Measurements from ENCODE around the gene UTP4.
A peak's percentile ranks its signal among the peaks of the same experiment; 100 is the strongest.

The UTP4 gene

GRCh38 chr16:69166221-69166833 is 33.9 kb downstream of the UTP4 start:
- peak; percentile 87 for DNase-seq (ENCODE audit: low spot score)
- Mint-ChIP-seq H3K9me3 (no peaks in the 10 kb centered on the region), H3K4me1 (ENCODE audit: low read depth) (peaks cover 32% of the 10 kb centered on the region), H3K36me3 (ENCODE audit: low read depth) (peaks cover 56% of the 10 kb centered on the region), H3K4me3 (peak overlapping the region; percentile 42), H3K27ac (peak overlapping the region; percentile 74), H3K27me3 (ENCODE audit: low read depth) (no peaks in the 10 kb centered on the region)

DNA sequence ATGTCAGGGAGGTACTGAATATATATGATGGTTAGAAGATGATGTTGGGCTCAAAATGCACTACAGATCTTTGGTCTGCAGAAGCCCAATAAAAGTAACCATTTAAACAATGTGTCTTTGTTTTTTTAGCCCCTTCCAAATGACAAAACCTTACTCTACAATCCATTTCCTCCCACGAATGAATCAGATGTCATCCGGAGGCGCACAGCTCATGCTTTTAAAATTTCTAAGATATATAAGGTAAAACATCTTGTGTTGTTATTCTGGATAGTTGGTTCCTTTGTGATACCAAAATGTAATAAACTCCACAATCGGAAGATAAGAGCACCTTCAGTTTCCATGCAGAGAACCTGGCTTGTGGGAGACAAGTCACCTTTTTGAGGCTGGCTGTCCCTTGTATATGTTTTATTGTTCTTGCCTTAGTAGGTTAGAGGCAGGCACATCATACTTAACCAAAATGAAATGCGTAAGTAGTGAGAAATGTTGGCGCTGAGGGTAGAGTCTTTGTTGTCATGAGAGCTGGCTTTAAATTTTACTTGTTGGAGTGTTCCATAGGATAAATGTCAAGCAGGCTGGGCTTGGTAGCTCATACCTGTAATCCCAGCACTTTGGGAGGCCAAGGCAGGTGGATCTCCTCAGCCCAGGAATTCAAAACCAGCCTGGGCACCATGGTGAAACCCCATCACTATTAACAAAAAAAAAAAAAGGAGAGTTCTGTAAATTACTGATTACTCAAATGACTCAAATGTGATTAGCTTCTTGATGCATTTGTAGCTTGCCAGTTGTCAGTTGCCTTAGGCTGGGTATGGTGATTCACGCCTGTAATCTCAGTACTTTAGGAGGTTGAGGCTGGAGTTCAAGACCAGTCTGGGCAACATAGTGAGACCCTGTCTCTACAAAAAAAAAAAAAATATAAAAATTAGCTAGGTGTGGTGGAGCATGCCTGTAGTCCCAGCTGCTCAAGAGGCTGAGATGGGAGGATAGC is 34.8 kb downstream of the UTP4 start:
- Mint-ChIP-seq H3K36me3 (ENCODE audit: low read depth) (peaks cover 55% of the 10 kb centered on the region), H3K4me1 (ENCODE audit: low read depth) (peaks cover 32% of the 10 kb centered on the region), H3K27me3 (ENCODE audit: low read depth) (no peaks in the 10 kb centered on the region), H3K9me3 (no peaks in the 10 kb centered on the region), H3K27ac (peak overlapping the region; percentile 74), H3K4me3 (peak overlapping the region; percentile 42)
- no peak for DNase-seq (ENCODE audit: low spot score)

GRCh38 chr16:69169051-69169450 is 36.6 kb downstream of the UTP4 start:
- no peak for DNase-seq (ENCODE audit: low spot score)
- H3K27ac Mint-ChIP-seq, result no peak overlapping the region
- peaks cover 36% of the 10 kb centered on the region for H3K4me1 Mint-ChIP-seq (ENCODE audit: low read depth)
- peaks cover 49% of the 10 kb centered on the region for H3K36me3 Mint-ChIP-seq (ENCODE audit: low read depth)
- no peak overlapping the region for H3K4me3 Mint-ChIP-seq
- H3K9me3 Mint-ChIP-seq, result no peaks in the 10 kb centered on the region
- H3K27me3 Mint-ChIP-seq (ENCODE audit: low read depth), result no peaks in the 10 kb centered on the region

- H3K9me3 Mint-ChIP-seq, result no peaks in the 10 kb centered on the region
- H3K27ac Mint-ChIP-seq, result peak overlapping the region; percentile 6
- peaks cover 36% of the 10 kb centered on the region for H3K4me1 Mint-ChIP-seq (ENCODE audit: low read depth)
- no peak for DNase-seq (ENCODE audit: low spot score)
- H3K27me3 Mint-ChIP-seq (ENCODE audit: low read depth), result no peaks in the 10 kb centered on the region
- no peak overlapping the region for H3K4me3 Mint-ChIP-seq
- peaks cover 47% of the 10 kb centered on the region for H3K36me3 Mint-ChIP-seq (ENCODE audit: low read depth)
These were observed 37.3 kb downstream of the UTP4 start for GRCh38 chr16:69169607-69170352.

GRCh38 chr16:69171325-69172084 is 39.1 kb downstream of the UTP4 start:
- no peak overlapping the region for H3K27ac Mint-ChIP-seq
- no peak for DNase-seq (ENCODE audit: low spot score)
- H3K4me1 Mint-ChIP-seq (ENCODE audit: low read depth), result peaks cover 25% of the 10 kb centered on the region
- peaks cover 39% of the 10 kb centered on the region for H3K36me3 Mint-ChIP-seq (ENCODE audit: low read depth)
- H3K9me3 Mint-ChIP-seq, result no peaks in the 10 kb centered on the region
- H3K4me3 Mint-ChIP-seq, result no peak overlapping the region
- H3K27me3 Mint-ChIP-seq (ENCODE audit: low read depth), result no peaks in the 10 kb centered on the region

DNA sequence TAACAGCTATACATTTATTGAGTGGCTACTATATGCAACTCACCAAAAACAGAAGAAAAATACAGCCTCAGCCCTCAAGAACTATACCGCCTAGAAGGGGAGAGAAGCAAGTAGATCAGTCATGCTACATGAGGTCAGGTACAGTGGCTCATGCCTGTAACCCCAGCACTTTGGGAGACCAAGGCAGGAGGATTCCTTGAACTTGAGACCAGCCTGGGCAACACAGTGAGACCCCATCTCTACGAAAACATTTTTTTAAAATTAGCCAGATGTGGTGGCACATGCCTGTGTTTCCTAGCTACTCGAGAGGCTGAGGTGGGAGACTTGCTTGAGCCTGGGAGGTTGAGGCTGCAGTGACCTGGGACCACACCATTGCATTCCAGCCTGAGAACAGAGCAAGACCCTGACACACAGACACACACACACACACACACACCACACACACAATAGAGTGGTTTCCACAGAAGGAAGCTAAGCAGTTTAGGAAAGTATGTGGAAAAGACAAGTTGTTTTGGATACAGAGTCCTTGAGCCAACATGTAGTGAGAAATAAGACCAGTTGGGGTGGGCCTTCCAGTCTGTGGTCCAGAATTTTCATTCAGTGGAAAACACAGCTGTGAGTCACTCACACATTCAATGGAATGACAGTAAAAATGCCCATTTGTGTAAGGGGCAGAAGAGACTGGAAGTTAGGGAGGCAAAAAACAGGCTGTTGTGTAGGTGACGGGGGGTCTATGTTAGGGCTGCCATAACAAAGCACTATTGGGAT is 43.8 kb downstream of the UTP4 start:
- Mint-ChIP-seq H3K27me3 (ENCODE audit: low read depth) (no peaks in the 10 kb centered on the region), H3K27ac (no peak overlapping the region), H3K4me1 (ENCODE audit: low read depth) (peaks cover 7% of the 10 kb centered on the region), H3K4me3 (no peak overlapping the region), H3K36me3 (ENCODE audit: low read depth) (peaks cover 10% of the 10 kb centered on the region), H3K9me3 (no peaks in the 10 kb centered on the region)
- DNase-seq (ENCODE audit: low spot score), result no peak

DNA sequence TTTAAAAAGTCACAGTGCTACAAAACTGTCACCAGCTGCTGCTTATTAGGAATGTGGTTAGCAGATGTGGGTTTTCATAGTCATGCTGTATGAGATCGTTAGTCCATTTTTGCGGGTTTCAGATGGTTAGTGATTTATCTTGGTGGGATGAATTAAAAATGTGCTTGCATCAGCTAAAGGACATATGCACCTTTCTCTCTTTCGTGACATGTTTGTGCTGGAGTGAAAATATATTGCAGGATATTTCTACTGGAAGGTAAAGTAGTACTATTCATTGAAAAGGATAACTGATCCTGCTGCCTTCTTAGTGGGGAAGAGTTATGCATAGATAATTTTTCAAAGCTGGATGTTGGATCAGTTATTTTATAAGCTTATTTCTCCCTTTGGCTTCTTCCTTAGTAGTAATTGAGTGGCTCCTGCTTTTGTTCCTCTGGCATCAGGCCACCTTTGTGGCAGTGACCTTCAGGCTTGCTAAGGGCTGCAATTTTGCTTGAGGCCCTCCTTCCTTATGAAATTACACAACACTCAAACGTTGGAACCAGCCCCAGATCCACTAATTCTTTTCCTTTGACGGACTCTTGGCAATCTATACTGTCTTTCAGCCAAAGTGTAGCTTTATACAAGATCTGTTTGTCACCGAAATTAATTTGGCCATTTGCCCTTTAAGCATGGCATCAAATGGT is 47.0 kb downstream of the UTP4 start:
- Mint-ChIP-seq H3K4me3 (no peak overlapping the region), H3K9me3 (no peaks in the 10 kb centered on the region), H3K27me3 (ENCODE audit: low read depth) (no peaks in the 10 kb centered on the region), H3K4me1 (ENCODE audit: low read depth) (peaks cover 3% of the 10 kb centered on the region), H3K36me3 (ENCODE audit: low read depth) (peaks cover 5% of the 10 kb centered on the region), H3K27ac (no peak overlapping the region)
- DNase-seq (ENCODE audit: low spot score), result no peak

DNA sequence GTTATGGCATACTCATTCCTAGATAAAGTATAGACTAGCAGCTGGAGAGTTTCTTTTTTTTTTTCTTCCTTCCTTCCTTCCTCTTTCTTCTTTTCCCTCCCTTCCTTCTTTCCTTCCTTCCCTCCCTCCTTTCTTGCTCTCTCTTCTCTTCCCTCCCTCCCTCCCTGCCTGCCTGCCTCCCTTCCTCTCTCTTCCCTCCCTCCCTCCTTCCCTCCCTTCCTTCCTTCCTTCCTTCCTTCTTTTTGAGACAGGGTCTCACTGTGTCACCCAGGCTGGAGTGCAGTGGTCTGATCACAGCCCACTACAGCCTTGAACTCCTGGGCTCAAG is 47.5 kb downstream of the UTP4 start:
- no peaks in the 10 kb centered on the region for H3K27me3 Mint-ChIP-seq (ENCODE audit: low read depth)

GRCh38 chr16:69182730-69183416 is 50.4 kb downstream of the UTP4 start:
- Mint-ChIP-seq H3K9me3 (no peaks in the 10 kb centered on the region), H3K27me3 (ENCODE audit: low read depth) (no peaks in the 10 kb centered on the region), H3K36me3 (ENCODE audit: low read depth) (peaks cover 5% of the 10 kb centered on the region), H3K27ac (no peak overlapping the region), H3K4me3 (no peak overlapping the region), H3K4me1 (ENCODE audit: low read depth) (peaks cover 14% of the 10 kb centered on the region)
- no peak for DNase-seq (ENCODE audit: low spot score)

More for the DNA sequence above, 47.5 kb downstream of the UTP4 start:
- Mint-ChIP-seq H3K4me3 (no peak overlapping the region), H3K36me3 (ENCODE audit: low read depth) (peaks cover 5% of the 10 kb centered on the region), H3K27ac (no peak overlapping the region), H3K4me1 (ENCODE audit: low read depth) (peaks cover 5% of the 10 kb centered on the region), H3K9me3 (no peaks in the 10 kb centered on the region)
- DNase-seq (ENCODE audit: low spot score), result no peak

GRCh38 chr16:69186642-69187445 is 54.4 kb downstream of the UTP4 start, which contains the start of gene SNTB2:
Gene SNTB2 (plus strand): TSS chr16:69187164. CDS start chr16:69187167, 3 bp downstream.
- H3K27me3 Mint-ChIP-seq (ENCODE audit: low read depth), result no peaks in the 10 kb centered on the region

DNA sequence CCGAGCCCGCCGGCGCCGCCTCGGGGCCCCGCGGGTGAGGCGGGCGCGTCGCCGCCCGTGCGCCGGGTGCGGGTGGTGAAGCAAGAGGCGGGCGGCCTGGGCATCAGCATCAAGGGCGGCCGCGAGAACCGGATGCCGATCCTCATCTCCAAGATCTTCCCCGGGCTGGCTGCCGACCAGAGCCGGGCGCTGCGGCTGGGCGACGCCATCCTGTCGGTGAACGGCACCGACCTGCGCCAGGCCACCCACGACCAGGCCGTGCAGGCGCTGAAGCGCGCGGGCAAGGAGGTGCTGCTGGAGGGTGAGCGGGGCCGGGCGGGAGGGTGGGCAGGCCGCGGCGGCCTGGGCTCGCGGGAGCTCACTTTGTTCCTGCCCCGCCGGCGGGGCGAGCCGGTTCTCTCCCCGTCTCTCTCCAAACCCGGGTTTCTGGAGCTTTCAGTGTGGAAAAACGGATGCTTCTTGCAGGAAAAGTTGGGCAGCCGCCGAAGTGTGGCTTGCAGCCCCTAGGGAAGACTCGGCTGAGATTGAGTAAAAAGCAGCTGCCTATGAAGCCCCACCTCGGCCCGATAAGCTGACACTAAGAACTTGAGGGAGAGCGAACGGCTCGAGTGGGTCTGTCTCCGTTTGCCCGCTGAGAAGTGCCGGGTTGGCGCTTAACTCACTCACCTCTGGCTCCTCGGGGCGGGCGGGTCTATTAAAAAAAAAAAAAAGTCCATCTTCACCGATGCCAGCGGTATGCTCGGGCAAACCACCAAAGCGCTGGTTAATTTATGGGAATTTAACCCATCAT is 55.2 kb downstream of the UTP4 start:
- no peaks in the 10 kb centered on the region for H3K9me3 Mint-ChIP-seq
- no peaks in the 10 kb centered on the region for H3K27me3 Mint-ChIP-seq (ENCODE audit: low read depth)
- peak; percentile 61 for DNase-seq (ENCODE audit: low spot score)
- H3K27ac Mint-ChIP-seq, result peak overlapping the region; percentile 80
- H3K36me3 Mint-ChIP-seq (ENCODE audit: low read depth), result peaks cover 13% of the 10 kb centered on the region
- H3K4me3 Mint-ChIP-seq, result peak overlapping the region; percentile 88
- peaks cover 32% of the 10 kb centered on the region for H3K4me1 Mint-ChIP-seq (ENCODE audit: low read depth)

More at GRCh38 chr16:69186642-69187445, 54.4 kb downstream of the UTP4 start, which contains the start of gene SNTB2:
- Mint-ChIP-seq H3K36me3 (ENCODE audit: low read depth) (peaks cover 14% of the 10 kb centered on the region), H3K9me3 (no peaks in the 10 kb centered on the region), H3K4me1 (ENCODE audit: low read depth) (peaks cover 32% of the 10 kb centered on the region), H3K27ac (peak within 1 kb of the TSS; percentile 97), H3K4me3 (peak within 1 kb of the TSS; percentile 96)
- peak; percentile 86 for DNase-seq (ENCODE audit: low spot score)

All from T-helper 2 cell treated with Interferon-gamma antibody and Interleukin-4, amounts not matched to agents 5 μg/mL and 100 μg/mL, for 36 hours (primary cell).